Fibroblast of lung (primary cell): ENCODE data around the gene ABLIM2.

Experiments
- EZH2 ChIP-seq: IDR thresholded peaks from 2 replicates; pipeline ENCODE4 v1.5.1; 2012; ENCODE audit warnings: low read length, control low read depth, mild to moderate bottlenecking; ENCODE audit errors: missing control alignments
- TF ChIP-seq, protein P1 (sequence below), 2 donors: IDR thresholded peaks in 1 of 2; conservative IDR thresholded peaks in 1 of 2; 1 replicate in 1 of 2; 2 replicates in 1 of 2; pipeline ENCODE4 v1.5.1; 2011 to 2012; ENCODE audit warnings: low read length in 2 of 2, control low read depth in 1 of 2, inconsistent platforms in 1 of 2, low read depth in 1 of 2, mild to moderate bottlenecking in 1 of 2

DNA sequence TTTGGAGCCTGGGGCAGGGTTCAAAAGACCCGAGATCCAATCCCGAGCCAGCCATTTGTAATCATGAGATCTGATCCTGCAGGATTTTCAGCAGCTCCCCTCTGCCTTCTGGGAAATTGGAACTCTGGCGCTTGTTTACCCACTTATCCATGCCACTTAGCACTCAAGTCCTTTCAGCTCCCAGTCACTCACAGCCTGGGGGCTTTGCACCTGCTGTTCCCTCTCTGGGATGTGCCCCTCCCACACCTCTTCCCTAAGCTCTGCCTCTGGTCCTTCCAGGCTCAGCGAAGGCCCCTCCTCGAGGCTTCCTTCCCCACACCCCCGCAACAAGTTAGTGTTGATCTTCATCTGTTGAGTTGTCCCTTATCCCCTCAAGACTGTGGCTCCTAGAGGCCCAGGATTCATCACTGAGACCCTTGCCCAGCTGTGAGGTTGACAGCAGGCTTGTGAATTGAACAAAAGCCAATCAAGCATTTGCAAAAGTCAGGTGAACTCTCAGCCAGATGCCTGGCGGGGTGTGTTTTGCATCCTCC is 119.8 kb downstream of the ABLIM2 start:
- TF ChIP-seq, protein P1, sequence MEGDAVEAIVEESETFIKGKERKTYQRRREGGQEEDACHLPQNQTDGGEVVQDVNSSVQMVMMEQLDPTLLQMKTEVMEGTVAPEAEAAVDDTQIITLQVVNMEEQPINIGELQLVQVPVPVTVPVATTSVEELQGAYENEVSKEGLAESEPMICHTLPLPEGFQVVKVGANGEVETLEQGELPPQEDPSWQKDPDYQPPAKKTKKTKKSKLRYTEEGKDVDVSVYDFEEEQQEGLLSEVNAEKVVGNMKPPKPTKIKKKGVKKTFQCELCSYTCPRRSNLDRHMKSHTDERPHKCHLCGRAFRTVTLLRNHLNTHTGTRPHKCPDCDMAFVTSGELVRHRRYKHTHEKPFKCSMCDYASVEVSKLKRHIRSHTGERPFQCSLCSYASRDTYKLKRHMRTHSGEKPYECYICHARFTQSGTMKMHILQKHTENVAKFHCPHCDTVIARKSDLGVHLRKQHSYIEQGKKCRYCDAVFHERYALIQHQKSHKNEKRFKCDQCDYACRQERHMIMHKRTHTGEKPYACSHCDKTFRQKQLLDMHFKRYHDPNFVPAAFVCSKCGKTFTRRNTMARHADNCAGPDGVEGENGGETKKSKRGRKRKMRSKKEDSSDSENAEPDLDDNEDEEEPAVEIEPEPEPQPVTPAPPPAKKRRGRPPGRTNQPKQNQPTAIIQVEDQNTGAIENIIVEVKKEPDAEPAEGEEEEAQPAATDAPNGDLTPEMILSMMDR (conservative IDR thresholded peaks at IDR 0.05 in 1 of 2, IDR thresholded peaks at IDR 0.05 in 1 of 2; ENCODE audit: low read depth in 1 of 2, low read length in 2 of 2): no peak
- TF ChIP-seq EZH2: no peak
